Tibial artery (tissue), 4 donors: ENCODE data around the gene VEZF1.

Source experiments
- DNase-seq, 2 donors: peaks; one replicate each; pipeline ENCODE4 v3.0.0-alpha.2; 2019
- H3K27ac ChIP-seq, 2 donors: fragments of 200-600 bp; sonication (generic) in 1 of 2; 1 replicate in 1 of 2; 2 replicates in 1 of 2; pipeline ENCODE4 v1.5.1; 2018 to 2019; ENCODE audit warnings: mild to moderate bottlenecking in 1 of 2
- H3K27me3 ChIP-seq, 2 donors: fragments of 200-600 bp; sonication (generic) in 1 of 2; one replicate each; pipeline versions ENCODE4 v1.5.1 to v1.6.0; 2016 to 2019
- H3K36me3 ChIP-seq, 3 donors: fragments of 200-600 bp; sonication (generic) in 2 of 3; one replicate each; pipeline ENCODE4 v1.5.1; 2016 to 2019; ENCODE audit warnings: mild to moderate bottlenecking in 2 of 3
- H3K4me1 ChIP-seq, 4 donors: fragments of 200-600 bp; sonication (generic) in 2 of 4; 1 replicate in 3 of 4; 2 replicates in 1 of 4; pipeline ENCODE4 v1.5.1; 2016 to 2019
- H3K4me3 ChIP-seq, 2 donors: fragments of 200-600 bp; sonication (generic) in 1 of 2; 1 replicate in 1 of 2; 2 replicates in 1 of 2; pipeline ENCODE4 v1.5.1; 2018 to 2019; ENCODE audit warnings: mild to moderate bottlenecking in 2 of 2
- H3K9me3 ChIP-seq, 3 donors: fragments of 200-600 bp; sonication (generic) in 1 of 3; one replicate each; pipeline ENCODE4 v1.5.1; 2016 to 2019
- intact Hi-C: fragments of 100-400 bp; cut with DNase I; formaldehyde crosslinking; loops from one replicate; pipeline ENCODE4 v1.15.0; 2023; ENCODE audit warnings: low total_unique reads
- TF ChIP-seq, protein P1 (sequence below), 2 experiments: fragments of 200-600 bp in 1 of 2; fragments of 450-650 bp in 1 of 2; IDR thresholded peaks; one replicate each; pipeline ENCODE4 v1.5.1; 2017 to 2019; ENCODE audit warnings: antibody characterized with exemption in 2 of 2, mild to moderate bottlenecking in 1 of 2, moderate library complexity in 1 of 2

Gene VEZF1

DNA sequence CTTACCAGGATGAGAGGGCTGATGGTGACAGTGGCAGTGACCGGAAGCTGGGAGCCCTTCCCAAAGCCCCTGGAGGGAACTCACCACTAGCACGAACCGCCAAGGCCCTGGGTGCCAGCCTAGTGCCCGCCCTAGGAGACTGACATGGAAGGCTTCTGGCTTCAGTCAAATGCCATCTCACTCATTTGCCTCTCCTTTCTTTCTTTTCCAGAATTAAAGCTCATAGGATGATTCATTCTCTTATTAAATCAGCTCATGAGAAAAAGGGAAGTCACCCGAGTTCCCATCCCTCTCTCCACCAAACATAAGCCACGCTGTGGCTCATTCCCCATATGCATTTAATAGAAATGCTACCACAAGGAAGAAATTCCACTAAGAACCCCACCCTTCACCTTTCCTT lies 44.9 kb downstream of the VEZF1 start:
- intact Hi-C loops, result no loop called here
- Histone ChIP-seq H3K27ac (peak overlapping the region in 1 of 2 donors; percentile 50), H3K36me3 (no peaks in the 10 kb centered on the region), H3K27me3 (no peaks in the 10 kb centered on the region), H3K4me3 (no peak overlapping the region), H3K4me1 (peaks cover 9 to 94% (median 38%) of the 10 kb centered on the region in 4 donors), H3K9me3 (no peaks in the 10 kb centered on the region)
- DNase-seq, result no peak
- TF ChIP-seq, protein P1, sequence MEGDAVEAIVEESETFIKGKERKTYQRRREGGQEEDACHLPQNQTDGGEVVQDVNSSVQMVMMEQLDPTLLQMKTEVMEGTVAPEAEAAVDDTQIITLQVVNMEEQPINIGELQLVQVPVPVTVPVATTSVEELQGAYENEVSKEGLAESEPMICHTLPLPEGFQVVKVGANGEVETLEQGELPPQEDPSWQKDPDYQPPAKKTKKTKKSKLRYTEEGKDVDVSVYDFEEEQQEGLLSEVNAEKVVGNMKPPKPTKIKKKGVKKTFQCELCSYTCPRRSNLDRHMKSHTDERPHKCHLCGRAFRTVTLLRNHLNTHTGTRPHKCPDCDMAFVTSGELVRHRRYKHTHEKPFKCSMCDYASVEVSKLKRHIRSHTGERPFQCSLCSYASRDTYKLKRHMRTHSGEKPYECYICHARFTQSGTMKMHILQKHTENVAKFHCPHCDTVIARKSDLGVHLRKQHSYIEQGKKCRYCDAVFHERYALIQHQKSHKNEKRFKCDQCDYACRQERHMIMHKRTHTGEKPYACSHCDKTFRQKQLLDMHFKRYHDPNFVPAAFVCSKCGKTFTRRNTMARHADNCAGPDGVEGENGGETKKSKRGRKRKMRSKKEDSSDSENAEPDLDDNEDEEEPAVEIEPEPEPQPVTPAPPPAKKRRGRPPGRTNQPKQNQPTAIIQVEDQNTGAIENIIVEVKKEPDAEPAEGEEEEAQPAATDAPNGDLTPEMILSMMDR (IDR thresholded peaks at IDR 0.05), result no peak

DNA sequence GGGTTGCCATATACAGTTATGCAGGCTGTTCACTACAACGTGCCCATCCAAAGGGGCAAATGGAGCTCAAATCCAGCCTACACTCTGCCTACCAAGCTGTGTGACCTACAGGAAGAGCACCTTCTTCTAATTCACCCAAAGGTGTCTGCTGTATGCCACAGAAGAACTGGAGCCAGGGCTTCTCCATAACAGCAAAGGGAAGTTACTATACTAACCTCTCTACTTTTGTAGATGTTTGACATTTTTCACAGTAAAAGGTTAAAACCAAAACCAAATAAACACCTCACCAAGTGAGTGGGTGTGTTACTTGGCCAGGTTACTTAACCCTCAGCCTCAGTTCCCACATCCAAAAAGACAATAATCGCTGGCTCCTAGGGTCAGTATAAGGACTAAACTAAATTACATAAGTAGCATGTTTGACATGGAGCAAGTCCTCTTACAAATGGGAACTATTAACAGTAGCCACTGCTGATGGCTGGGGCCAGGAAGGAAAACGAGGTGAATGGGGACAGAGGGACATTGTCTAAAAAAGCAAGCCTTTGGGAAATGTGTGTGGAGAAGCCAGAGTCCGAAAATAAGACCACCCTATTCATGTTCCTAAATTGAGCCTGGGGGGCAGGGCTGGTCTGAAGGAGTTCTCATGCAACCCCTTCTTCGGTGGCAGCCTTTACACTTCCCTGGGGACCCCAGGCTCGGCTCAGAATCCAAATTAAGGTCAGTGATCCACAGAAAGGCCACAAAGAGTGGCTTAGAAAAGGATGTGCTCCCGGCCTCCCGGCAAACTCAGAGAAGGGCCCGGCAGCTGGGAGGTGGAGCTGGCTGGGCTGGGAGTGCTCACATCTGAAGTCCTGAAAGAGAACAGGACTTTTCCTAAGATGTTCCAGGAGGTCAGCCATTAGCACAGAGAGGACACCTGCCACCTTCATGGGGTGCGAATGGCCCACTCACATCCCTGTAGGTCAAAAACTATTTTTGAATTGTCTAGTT lies 46.4 kb downstream of the VEZF1 start:
- peaks cover 3 to 95% (median 32%) of the 10 kb centered on the region in 4 donors for H3K4me1 ChIP-seq
- no peak for DNase-seq
- intact Hi-C loops, result no loop called here
- no peak overlapping the region for H3K4me3 ChIP-seq
- H3K9me3 ChIP-seq, result no peaks in the 10 kb centered on the region
- no peaks in the 10 kb centered on the region for H3K36me3 ChIP-seq
- TF ChIP-seq, protein P1 (IDR thresholded peaks at IDR 0.05), result no peak
- peak overlapping the region in 1 of 2 donors; percentile 42 for H3K27ac ChIP-seq
- H3K27me3 ChIP-seq, result no peaks in the 10 kb centered on the region

DNA sequence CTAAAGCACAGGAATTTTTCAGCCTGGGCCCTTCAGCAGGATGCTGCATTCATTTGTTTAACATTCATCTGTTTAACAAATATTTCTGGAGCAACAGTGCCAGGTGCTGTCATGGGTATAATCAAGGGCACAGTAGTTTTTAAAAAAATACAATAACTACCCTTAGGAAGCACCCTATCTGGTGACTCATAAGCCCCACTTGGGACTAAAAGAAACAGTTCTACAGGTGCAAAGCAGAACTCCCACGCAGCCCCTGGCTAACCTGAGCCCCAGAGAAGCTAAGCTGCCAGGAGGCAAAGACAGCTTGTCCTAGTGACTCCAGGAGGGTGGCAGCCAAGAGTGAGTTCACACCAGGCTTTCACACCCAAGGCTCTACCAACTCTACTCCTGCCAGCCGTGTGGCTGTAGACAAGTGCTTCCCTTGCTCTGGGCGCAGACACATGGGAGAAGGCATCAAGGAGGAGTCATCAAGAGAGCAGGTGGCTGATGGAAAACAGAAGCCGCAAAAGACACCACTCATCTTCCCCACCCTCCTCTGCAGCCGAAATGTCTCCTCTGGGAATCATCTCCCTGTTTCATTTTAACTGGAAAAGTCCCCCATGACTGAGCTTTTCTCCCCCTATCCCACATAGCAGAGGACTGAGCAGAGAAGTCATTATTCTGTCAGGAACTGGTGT lies 47.3 kb downstream of the VEZF1 start:
- intact Hi-C loops, result no loop called here
- Histone ChIP-seq H3K9me3 (no peaks in the 10 kb centered on the region), H3K4me1 (peaks cover 3 to 95% (median 36%) of the 10 kb centered on the region in 4 donors), H3K4me3 (no peak overlapping the region), H3K27me3 (no peaks in the 10 kb centered on the region), H3K36me3 (no peaks in the 10 kb centered on the region), H3K27ac (peak overlapping the region in 1 of 2 donors; percentile 42)
- TF ChIP-seq, protein P1 (IDR thresholded peaks at IDR 0.05), result no peak
- no peak for DNase-seq

DNA sequence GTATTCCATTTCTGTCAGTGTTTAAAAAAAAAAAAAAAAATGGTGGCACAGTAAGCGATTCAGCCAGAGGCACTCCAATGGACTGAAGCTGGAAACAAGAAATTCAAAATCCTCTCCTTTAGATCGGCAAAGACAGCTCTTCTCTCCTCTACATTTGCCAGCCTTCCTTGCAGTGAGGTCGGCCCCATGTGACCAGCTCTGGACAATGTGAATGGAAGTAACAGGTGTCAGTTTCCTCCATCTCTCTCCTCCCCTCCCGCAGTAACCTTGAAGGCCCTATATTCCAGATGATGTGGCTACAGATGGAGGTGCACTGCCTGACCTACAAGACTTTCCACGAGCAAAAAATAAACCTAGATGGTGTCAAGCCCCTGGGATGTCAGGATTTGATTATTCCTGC lies 47.8 kb downstream of the VEZF1 start:
- intact Hi-C loops, result no loop called here
- Histone ChIP-seq H3K4me1 (peaks cover 3 to 95% (median 42%) of the 10 kb centered on the region in 4 donors), H3K36me3 (no peaks in the 10 kb centered on the region), H3K27me3 (no peaks in the 10 kb centered on the region), H3K4me3 (no peak overlapping the region), H3K27ac (peak overlapping the region in 1 of 2 donors; percentile 7), H3K9me3 (no peaks in the 10 kb centered on the region)
- no peak for DNase-seq
- TF ChIP-seq, protein P1 (IDR thresholded peaks at IDR 0.05), result no peak

DNA sequence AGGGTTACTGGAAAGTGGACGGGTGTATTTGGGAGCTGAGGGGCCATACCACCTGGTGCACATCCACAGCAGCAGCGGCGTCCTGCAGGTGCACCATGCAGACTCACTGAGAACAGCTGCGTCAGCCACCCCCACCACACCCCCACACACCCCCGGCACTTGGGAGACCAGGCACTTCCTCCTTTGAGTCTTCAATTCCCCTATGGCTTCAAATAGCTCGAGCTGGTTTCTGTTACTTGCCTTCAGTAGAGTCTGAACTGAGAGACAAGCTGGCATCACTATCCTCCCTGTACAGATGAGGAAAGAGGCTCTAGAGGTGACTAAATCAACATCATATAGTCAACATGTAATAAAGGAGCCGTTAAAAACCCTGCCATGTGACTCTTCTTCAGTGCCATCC lies 48.3 kb downstream of the VEZF1 start:
- TF ChIP-seq, protein P1 (IDR thresholded peaks at IDR 0.05), result no peak
- intact Hi-C loops, result no loop called here
- Histone ChIP-seq H3K27ac (no peak overlapping the region), H3K36me3 (no peaks in the 10 kb centered on the region), H3K9me3 (no peaks in the 10 kb centered on the region), H3K4me3 (no peak overlapping the region), H3K27me3 (no peaks in the 10 kb centered on the region), H3K4me1 (peaks cover 3 to 95% (median 43%) of the 10 kb centered on the region in 4 donors)
- no peak for DNase-seq
